ENCODE data around the gene CZIB. TPM values are rescaled to one million over a fixed set of nuclear protein-coding genes. Genes with fewer than 3 reads are reported as not detected.

The CZIB gene
- total RNA-seq, 1 experiment from 2014 or later = 56.7 TPM

GRCh38 chr1:53242381-53242780, 21.9 kb upstream of the CZIB start:
- BruUV-seq (replicated peaks) = no TSS peak
- peaks cover 8% of the 10 kb centered on the region for H3K27me3 ChIP-seq (replicated peaks; ENCODE audit: insufficient read depth, low read depth, low read length, poor library complexity)
- intact Hi-C loops (cut with micrococcal nuclease; ENCODE audit: unreplicated experiment) = no loop called here
- H3K4me3 ChIP-seq (ENCODE audit: low read depth, low read length, poor library complexity, severe bottlenecking) = no peak overlapping the region
- H3K27ac ChIP-seq (ENCODE audit: low read depth, low read length, poor library complexity, severe bottlenecking) = no peak overlapping the region
- POLR2A ChIA-PET (ENCODE audit: low non-redundant PET) = no interaction called here
- peaks cover 5% of the 10 kb centered on the region for H3K4me1 ChIP-seq (ENCODE audit: insufficient read depth, low read length, poor library complexity, severe bottlenecking)
- H3K9me3 ChIP-seq (ENCODE audit: low read depth, low read length, poor library complexity, severe bottlenecking) = no peaks in the 10 kb centered on the region
- CTCF ChIA-PET = no interaction called here
- TF ChIP-seq CTCF (conservative IDR thresholded peaks at IDR 0.05; ENCODE audit: low read depth, low read length) (no peak), EZH2 (IDR thresholded peaks at IDR 0.05; ENCODE audit: borderline replicate concordance, low read depth, low read length, poor library complexity, severe bottlenecking) (no peak)
- no peaks in the 10 kb centered on the region for H3K36me3 ChIP-seq (ENCODE audit: insufficient read depth, low read length, poor library complexity, severe bottlenecking)
- DNase-seq (ENCODE audit: low spot score) = no peak

DNA sequence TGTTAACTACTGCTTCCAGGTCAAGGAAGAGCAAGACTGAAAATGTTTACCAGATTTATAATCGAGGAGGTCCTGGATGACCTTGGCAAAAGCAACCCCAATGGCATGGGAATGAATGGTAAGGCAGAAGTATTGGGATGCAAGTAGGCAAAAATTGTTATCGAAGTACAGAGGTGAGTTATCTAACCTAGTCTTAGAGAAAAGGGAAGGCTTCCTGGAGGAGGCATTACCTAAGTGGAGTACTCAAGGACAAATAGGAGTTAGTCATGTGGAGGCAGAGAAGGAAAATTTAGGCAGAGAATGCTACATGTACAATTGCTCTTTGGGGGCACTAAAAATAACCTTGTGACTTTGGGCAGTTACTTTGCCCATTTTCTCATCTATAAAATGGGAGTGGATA, 21.4 kb upstream of the CZIB start:
- no peak for DNase-seq (ENCODE audit: low spot score)
- peaks cover 5% of the 10 kb centered on the region for H3K4me1 ChIP-seq (ENCODE audit: insufficient read depth, low read length, poor library complexity, severe bottlenecking)
- intact Hi-C loops (cut with micrococcal nuclease; ENCODE audit: unreplicated experiment) = no loop called here
- POLR2A ChIA-PET (ENCODE audit: low non-redundant PET) = no interaction called here
- peaks cover 8% of the 10 kb centered on the region for H3K27me3 ChIP-seq (replicated peaks; ENCODE audit: insufficient read depth, low read depth, low read length, poor library complexity)
- H3K36me3 ChIP-seq (ENCODE audit: insufficient read depth, low read length, poor library complexity, severe bottlenecking) = no peaks in the 10 kb centered on the region
- no peak overlapping the region for H3K27ac ChIP-seq (ENCODE audit: low read depth, low read length, poor library complexity, severe bottlenecking)
- CTCF ChIA-PET = no interaction called here
- BruUV-seq (replicated peaks) = no TSS peak
- TF ChIP-seq EZH2 (IDR thresholded peaks at IDR 0.05; ENCODE audit: borderline replicate concordance, low read depth, low read length, poor library complexity, severe bottlenecking) (no peak), CTCF (conservative IDR thresholded peaks at IDR 0.05; ENCODE audit: low read depth, low read length) (no peak)
- H3K9me3 ChIP-seq (ENCODE audit: low read depth, low read length, poor library complexity, severe bottlenecking) = no peaks in the 10 kb centered on the region
- no peak overlapping the region for H3K4me3 ChIP-seq (ENCODE audit: low read depth, low read length, poor library complexity, severe bottlenecking)

GRCh38 chr1:53238197-53239155, 18.0 kb upstream of the CZIB start, which contains the start of gene MAGOH:
TSS of gene MAGOH (minus strand) at chr1:53238518. CDS start at chr1:53238448, 70 bp downstream.
- intact Hi-C loops (cut with micrococcal nuclease; ENCODE audit: unreplicated experiment) = no loop called here
- H3K9me3 ChIP-seq (ENCODE audit: low read depth, low read length, poor library complexity, severe bottlenecking) = no peaks in the 10 kb centered on the region
- H3K36me3 ChIP-seq (ENCODE audit: insufficient read depth, low read length, poor library complexity, severe bottlenecking) = peaks cover 22% of the 10 kb centered on the region
- peak within 1 kb of the TSS; percentile 87 for H3K27ac ChIP-seq (ENCODE audit: low read depth, low read length, poor library complexity, severe bottlenecking)
- ChIA-PET CTCF (no interaction called here), POLR2A (ENCODE audit: low non-redundant PET) (no interaction called here)
- peaks cover 5% of the 10 kb centered on the region for H3K4me1 ChIP-seq (ENCODE audit: insufficient read depth, low read length, poor library complexity, severe bottlenecking)
- no peaks in the 10 kb centered on the region for H3K27me3 ChIP-seq (replicated peaks; ENCODE audit: insufficient read depth, low read depth, low read length, poor library complexity)
- TSS peak; percentile 93 for BruUV-seq (replicated peaks)
- H3K4me3 ChIP-seq (ENCODE audit: low read depth, low read length, poor library complexity, severe bottlenecking) = peak within 1 kb of the TSS; percentile 95
- no peak for TF ChIP-seq CTCF (conservative IDR thresholded peaks at IDR 0.05; ENCODE audit: low read depth, low read length)
- no peak for TF ChIP-seq EZH2 (IDR thresholded peaks at IDR 0.05; ENCODE audit: borderline replicate concordance, low read depth, low read length, poor library complexity, severe bottlenecking)
- peak; percentile 97 for DNase-seq (ENCODE audit: low spot score)

All from A673 (cell line).